HG02623 (cell line): Measurements from ENCODE around the gene C17orf58.
"Not testable (repeated sequence)": the region's sequence is repeated elsewhere in the genome, so short reads cannot be mapped to it uniquely, and the experiment has no call there.

ENCODE experiments used
- ATAC-seq: cut with Tn5 transposase; IDR thresholded peaks from one replicate; pipeline ENCODE4 v1.9.1; 2021; ENCODE audit warnings: moderate library complexity; ENCODE audit not compliant: unreplicated experiment

C17orf58 gene

GRCh38 chr17:67962156-67962555, 34.1 kb downstream of the C17orf58 start:
- ATAC-seq: not testable (repeated sequence)

GRCh38 chr17:67960276-67960675, 36.0 kb downstream of the C17orf58 start:
- ATAC-seq: not testable (repeated sequence)

- no peak for ATAC-seq
These were observed 36.8 kb downstream of the C17orf58 start for GRCh38 chr17:67959510-67959909.

DNA sequence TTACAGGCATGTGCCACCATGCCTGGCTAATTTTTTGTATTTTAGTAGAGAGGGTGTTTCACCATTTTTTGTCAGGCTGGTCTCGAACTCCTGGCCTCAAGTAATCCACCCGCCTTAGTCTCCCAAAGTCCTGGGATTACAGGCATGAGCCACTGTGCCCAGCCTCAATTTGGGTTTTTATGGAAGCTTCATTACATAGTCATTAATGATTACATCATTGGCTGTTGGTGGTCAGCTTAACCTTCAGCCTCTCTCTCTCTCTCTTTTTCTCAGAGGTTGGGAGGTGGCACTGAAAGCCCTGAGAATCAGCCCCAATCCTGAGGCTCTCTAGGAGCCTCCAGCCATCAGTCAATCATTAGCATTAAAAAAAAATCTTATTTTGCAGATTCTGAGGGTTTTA, 45.3 kb downstream of the C17orf58 start:
- no peak for ATAC-seq

DNA sequence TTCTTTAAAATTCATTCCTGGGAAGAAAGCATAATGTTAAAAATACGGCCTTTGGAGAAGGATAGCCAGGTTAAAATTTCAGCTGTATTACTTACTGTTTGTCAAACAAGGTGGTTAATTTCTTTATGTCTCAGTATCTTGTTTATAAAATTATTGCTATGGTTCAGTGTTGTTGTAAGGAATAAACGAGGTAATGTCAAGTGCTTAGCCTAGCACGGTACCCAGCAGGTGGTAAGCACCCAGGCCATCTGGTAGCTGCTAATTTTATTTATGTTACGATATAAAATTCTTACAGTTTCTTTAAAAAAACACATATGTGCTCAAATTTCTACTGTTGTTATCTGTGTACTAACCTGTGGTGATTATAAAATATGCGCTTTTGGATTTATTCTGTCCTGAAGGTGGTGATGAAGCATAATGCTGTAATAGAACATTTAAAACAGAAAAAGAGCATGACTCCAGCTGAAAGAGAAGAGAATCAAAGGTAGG, 48.9 kb downstream of the C17orf58 start:
- no peak for ATAC-seq

DNA sequence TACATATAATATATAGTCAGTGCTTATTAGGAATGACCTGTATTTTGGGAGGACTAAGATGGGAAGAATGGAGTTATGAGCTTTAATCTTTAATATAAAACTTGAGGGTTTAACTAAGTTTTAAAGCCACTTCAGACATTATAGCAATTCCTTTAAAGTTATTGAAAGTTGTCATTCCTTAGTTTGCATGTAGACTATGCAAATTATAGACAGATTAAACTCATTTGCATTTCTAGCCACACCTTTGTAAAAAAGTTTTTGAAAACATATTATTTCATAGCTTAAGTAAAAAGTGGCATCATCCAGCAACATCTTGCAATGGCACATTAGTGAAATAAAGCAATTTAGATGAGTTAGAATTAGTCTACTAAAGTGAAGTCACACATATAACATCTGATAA, 49.8 kb downstream of the C17orf58 start:
- ATAC-seq: no peak

DNA sequence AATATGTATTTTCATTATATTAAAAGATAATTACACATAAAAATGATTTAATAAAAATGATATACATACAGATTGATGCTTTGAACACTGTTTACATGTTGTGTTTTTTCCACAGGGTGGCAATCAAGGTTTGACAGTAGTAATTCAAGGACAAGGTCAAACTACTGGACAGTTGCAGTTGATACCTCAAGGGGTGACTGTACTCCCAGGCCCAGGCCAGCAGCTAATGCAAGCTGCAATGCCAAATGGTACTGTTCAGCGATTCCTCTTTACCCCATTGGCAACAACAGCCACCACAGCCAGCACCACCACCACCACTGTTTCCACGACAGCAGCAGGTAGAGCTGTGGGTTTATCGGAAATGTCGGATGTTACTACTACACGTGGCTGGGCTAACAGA, 52.2 kb downstream of the C17orf58 start:
- ATAC-seq: no peak

- no peak for ATAC-seq
These were observed 53.5 kb downstream of the C17orf58 start for GRCh38 chr17:67942810-67943209.
